ENCODE data around the gene NPBWR2.

DNA sequence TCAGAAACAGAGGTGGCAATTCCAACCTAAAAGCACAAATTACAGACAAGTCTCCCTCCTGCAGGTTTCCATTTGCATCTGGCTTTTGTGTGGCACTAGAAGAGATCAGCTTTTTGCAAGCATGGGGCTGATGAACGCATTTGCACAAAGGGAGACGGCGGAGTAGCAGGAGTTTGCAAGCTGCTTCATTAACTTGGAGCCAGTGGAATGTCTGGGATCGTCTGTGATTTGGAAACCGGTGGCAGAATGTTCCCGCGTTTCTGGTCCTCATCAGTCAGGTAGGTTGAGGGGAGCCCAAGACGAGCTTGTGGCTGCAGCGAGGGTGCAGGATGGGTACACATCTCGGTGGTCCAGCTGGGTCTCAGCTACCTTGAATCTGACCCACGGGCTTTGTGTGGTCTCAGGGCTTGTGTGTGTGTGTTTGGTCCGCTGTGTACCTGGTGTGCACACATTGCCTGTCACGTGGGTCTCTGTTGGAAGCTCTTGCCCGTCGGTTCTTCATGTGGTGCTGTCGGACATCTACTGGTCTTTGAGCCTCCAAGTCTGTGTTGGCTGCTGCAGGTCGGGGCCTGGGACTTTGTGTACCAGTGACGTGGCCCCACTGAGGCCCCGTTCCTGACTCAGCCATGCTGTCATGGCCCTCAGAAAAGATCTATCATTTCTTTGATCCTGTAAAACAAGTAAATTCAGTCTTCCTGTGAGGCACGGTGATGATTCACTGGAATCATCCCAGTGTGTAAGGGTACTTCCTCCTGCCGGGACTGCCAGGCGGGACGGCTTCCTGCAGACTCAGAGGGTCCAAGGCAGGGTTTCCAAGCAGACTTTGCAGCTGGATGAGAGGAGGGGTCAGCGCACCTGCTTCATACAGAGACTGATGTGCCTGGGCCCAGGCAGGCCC lies 44.5 kb upstream of the NPBWR2 start:
- TF ChIP-seq, protein P1, sequence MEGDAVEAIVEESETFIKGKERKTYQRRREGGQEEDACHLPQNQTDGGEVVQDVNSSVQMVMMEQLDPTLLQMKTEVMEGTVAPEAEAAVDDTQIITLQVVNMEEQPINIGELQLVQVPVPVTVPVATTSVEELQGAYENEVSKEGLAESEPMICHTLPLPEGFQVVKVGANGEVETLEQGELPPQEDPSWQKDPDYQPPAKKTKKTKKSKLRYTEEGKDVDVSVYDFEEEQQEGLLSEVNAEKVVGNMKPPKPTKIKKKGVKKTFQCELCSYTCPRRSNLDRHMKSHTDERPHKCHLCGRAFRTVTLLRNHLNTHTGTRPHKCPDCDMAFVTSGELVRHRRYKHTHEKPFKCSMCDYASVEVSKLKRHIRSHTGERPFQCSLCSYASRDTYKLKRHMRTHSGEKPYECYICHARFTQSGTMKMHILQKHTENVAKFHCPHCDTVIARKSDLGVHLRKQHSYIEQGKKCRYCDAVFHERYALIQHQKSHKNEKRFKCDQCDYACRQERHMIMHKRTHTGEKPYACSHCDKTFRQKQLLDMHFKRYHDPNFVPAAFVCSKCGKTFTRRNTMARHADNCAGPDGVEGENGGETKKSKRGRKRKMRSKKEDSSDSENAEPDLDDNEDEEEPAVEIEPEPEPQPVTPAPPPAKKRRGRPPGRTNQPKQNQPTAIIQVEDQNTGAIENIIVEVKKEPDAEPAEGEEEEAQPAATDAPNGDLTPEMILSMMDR (IDR thresholded peaks at IDR 0.05) = no peak
- no peak for TF ChIP-seq POLR2A (IDR thresholded peaks at IDR 0.05)
